ENCODE results near the gene C12orf42.

C12orf42 gene

GRCh38 chr12:103495469-103496456 is at the start of gene C12orf42:
Gene C12orf42, minus strand, starts transcription at chr12:103495968. Its CDS starts 17,542 bp downstream, at chr12:103478426.
- Histone ChIP-seq H3K27ac (ENCODE audit: low read depth in 2 of 2, low read length in 2 of 2) (no peak within 1 kb of the TSS), H3K4me1 (ENCODE audit: control insufficient read depth in 2 of 2, insufficient read depth in 2 of 2, low read length in 2 of 2) (no peaks in the 10 kb centered on the region), H3K36me3 (ENCODE audit: control insufficient read depth in 2 of 2, insufficient read depth in 2 of 2, low read length in 2 of 2) (no peaks in the 10 kb centered on the region), H3K4me3 (ENCODE audit: low read length in 2 of 2) (no peak within 1 kb of the TSS), H3K27me3 (ENCODE audit: control insufficient read depth in 2 of 2, insufficient read depth in 2 of 2, low read length in 2 of 2) (peaks cover 9 to 19% of the 10 kb centered on the region in 2 donors), H3K9me3 (ENCODE audit: control insufficient read depth in 2 of 2, low read length in 2 of 2) (no peaks in the 10 kb centered on the region), H3K9ac (ENCODE audit: low read depth in 1 of 2, low read length in 2 of 2) (no peak within 1 kb of the TSS)

GRCh38 chr12:103542078-103542477 is 46.3 kb upstream of the C12orf42 start:
- H3K27ac ChIP-seq (ENCODE audit: low read depth in 2 of 2, low read length in 2 of 2) = no peak overlapping the region
- no peak overlapping the region for H3K9ac ChIP-seq (ENCODE audit: low read depth in 1 of 2, low read length in 2 of 2)

GRCh38 chr12:103540319-103540718 is 44.6 kb upstream of the C12orf42 start:
- Histone ChIP-seq H3K27me3 (ENCODE audit: control insufficient read depth in 2 of 2, insufficient read depth in 2 of 2, low read length in 2 of 2) (no peaks in the 10 kb centered on the region), H3K4me1 (ENCODE audit: control insufficient read depth in 2 of 2, insufficient read depth in 2 of 2, low read length in 2 of 2) (no peaks in the 10 kb centered on the region), H3K9me3 (ENCODE audit: control insufficient read depth in 2 of 2, low read length in 2 of 2) (no peaks in the 10 kb centered on the region), H3K27ac (ENCODE audit: low read depth in 2 of 2, low read length in 2 of 2) (no peak overlapping the region), H3K9ac (ENCODE audit: low read depth in 1 of 2, low read length in 2 of 2) (no peak overlapping the region), H3K36me3 (ENCODE audit: control insufficient read depth in 2 of 2, insufficient read depth in 2 of 2, low read length in 2 of 2) (no peaks in the 10 kb centered on the region), H3K4me3 (ENCODE audit: low read length in 2 of 2) (no peak overlapping the region)

More at GRCh38 chr12:103542078-103542477, 46.3 kb upstream of the C12orf42 start:
- Histone ChIP-seq H3K27me3 (ENCODE audit: control insufficient read depth in 2 of 2, insufficient read depth in 2 of 2, low read length in 2 of 2) (no peaks in the 10 kb centered on the region), H3K4me1 (ENCODE audit: control insufficient read depth in 2 of 2, insufficient read depth in 2 of 2, low read length in 2 of 2) (no peaks in the 10 kb centered on the region), H3K9me3 (ENCODE audit: control insufficient read depth in 2 of 2, low read length in 2 of 2) (no peaks in the 10 kb centered on the region), H3K36me3 (ENCODE audit: control insufficient read depth in 2 of 2, insufficient read depth in 2 of 2, low read length in 2 of 2) (no peaks in the 10 kb centered on the region), H3K4me3 (ENCODE audit: low read length in 2 of 2) (no peak overlapping the region)

DNA sequence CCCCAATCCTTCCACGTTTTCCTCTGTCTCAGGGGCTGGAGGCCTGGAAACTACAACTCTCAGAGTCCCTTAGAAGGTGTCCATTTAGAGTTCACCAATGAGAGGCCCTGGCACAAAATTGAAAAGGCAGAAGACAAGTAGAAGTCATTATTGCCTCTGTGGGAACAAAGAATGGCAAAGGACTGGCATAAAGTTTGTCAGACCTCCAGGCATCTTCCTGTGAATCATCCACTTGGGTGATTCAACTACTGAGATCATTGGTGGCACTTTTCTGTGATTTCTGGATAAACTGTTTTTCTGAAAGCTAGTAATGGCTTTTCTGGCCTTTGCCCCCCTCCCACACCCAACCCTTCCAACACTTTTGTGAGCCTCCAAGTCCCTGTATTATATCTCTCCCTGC is 42.6 kb upstream of the C12orf42 start:
- H3K4me1 ChIP-seq (ENCODE audit: control insufficient read depth in 2 of 2, insufficient read depth in 2 of 2, low read length in 2 of 2) = no peaks in the 10 kb centered on the region
- H3K27me3 ChIP-seq (ENCODE audit: control insufficient read depth in 2 of 2, insufficient read depth in 2 of 2, low read length in 2 of 2) = no peaks in the 10 kb centered on the region
- no peak overlapping the region for H3K27ac ChIP-seq (ENCODE audit: low read depth in 2 of 2, low read length in 2 of 2)
- H3K9me3 ChIP-seq (ENCODE audit: control insufficient read depth in 2 of 2, low read length in 2 of 2) = no peaks in the 10 kb centered on the region
- no peak overlapping the region for H3K4me3 ChIP-seq (ENCODE audit: low read length in 2 of 2)
- no peak overlapping the region for H3K9ac ChIP-seq (ENCODE audit: low read depth in 1 of 2, low read length in 2 of 2)
- H3K36me3 ChIP-seq (ENCODE audit: control insufficient read depth in 2 of 2, insufficient read depth in 2 of 2, low read length in 2 of 2) = no peaks in the 10 kb centered on the region

DNA sequence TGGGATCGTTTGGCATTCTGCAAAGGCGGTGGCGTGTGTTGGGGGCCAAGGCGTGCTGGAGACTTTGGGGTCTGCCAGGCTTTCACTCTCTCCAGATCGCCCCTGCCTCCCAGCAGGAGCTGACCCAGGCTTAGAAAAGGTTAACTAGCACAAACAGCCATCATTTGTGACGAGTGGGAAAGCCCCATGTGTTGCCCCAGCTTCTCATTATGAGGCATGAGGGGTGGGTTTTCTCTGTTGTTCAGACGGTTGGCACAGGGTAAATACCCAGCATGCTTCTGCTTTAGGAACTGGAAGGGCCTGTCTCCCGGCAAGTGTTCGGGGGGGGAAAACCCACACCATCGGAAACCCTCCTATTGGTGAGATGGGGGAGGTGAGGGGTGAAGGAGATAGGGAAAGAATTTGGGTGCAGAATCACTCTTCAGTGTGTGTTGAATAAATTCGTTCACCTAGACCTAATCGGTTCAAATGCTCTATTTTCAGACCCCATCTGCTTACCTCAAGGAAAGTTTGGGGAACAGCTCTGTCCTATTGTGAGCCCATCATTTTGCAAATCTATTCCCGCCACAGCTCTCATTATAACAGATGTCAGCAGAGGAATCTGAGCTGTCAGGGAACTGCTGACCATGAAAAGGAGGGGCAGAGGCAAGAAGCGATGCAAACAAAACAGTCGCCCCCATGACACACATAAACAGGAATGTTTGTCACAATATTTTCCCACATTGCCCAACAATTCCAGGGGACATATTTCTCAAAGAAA is 34.7 kb upstream of the C12orf42 start:
- Histone ChIP-seq H3K4me1 (ENCODE audit: control insufficient read depth in 2 of 2, insufficient read depth in 2 of 2, low read length in 2 of 2) (no peaks in the 10 kb centered on the region), H3K27me3 (ENCODE audit: control insufficient read depth in 2 of 2, insufficient read depth in 2 of 2, low read length in 2 of 2) (no peaks in the 10 kb centered on the region), H3K9me3 (ENCODE audit: control insufficient read depth in 2 of 2, low read length in 2 of 2) (no peaks in the 10 kb centered on the region), H3K27ac (ENCODE audit: low read depth in 2 of 2, low read length in 2 of 2) (no peak overlapping the region), H3K4me3 (ENCODE audit: low read length in 2 of 2) (no peak overlapping the region), H3K9ac (ENCODE audit: low read depth in 1 of 2, low read length in 2 of 2) (no peak overlapping the region), H3K36me3 (ENCODE audit: control insufficient read depth in 2 of 2, insufficient read depth in 2 of 2, low read length in 2 of 2) (no peaks in the 10 kb centered on the region)

DNA sequence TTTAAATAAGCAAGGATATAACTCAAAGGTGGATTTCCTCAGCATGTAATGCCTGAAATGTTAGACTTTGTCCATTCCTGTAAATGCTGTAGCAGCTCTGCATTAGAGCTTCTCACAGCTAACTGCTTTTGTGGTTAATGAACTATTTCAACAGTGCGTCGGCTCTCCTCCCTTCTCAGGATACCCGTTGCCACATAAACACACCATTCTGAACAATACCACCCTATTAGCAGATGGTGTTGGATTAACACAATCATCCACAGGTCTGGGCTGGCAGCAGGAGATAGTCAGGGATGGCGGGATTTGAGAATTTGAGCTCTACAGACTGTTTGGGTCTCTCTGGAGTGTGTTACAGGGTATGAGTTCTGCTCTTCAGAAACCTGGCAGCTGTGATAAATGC is 33.5 kb upstream of the C12orf42 start:
- no peaks in the 10 kb centered on the region for H3K27me3 ChIP-seq (ENCODE audit: control insufficient read depth in 2 of 2, insufficient read depth in 2 of 2, low read length in 2 of 2)
- H3K27ac ChIP-seq (ENCODE audit: low read depth in 2 of 2, low read length in 2 of 2) = no peak overlapping the region
- H3K4me3 ChIP-seq (ENCODE audit: low read length in 2 of 2) = no peak overlapping the region
- H3K9me3 ChIP-seq (ENCODE audit: control insufficient read depth in 2 of 2, low read length in 2 of 2) = no peaks in the 10 kb centered on the region
- no peaks in the 10 kb centered on the region for H3K36me3 ChIP-seq (ENCODE audit: control insufficient read depth in 2 of 2, insufficient read depth in 2 of 2, low read length in 2 of 2)
- H3K4me1 ChIP-seq (ENCODE audit: control insufficient read depth in 2 of 2, insufficient read depth in 2 of 2, low read length in 2 of 2) = no peaks in the 10 kb centered on the region
- H3K9ac ChIP-seq (ENCODE audit: low read depth in 1 of 2, low read length in 2 of 2) = no peak overlapping the region

DNA sequence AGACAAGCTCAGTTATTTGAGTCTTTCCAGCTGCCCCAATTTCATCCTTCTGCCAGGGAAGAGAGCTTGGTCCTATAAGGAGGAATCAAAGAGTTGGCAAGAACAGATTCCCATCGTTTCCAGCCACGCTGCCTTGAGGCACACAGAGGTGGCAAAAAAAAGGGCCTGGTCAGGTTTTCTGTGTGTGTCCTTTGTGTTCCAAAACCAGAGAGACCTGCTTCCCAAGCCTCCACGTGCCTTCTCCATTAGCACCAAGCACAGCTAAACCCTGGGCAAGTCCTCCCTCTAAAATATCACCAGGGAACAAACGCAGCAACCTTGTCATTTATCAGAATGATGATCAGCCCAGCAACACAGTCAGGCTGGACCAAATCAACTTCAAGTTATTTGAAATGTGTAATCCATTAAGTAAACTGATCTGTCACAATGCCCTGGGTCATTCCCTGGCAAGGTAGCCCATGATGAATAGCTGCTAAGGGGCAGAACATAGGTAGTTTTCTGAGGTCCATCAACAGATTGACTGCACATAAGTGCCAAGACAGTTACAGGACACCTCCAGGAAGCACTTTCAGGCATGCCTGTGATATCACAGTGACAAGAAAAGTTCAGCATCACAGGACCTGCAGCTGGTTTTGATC is 28.6 kb upstream of the C12orf42 start:
- no peaks in the 10 kb centered on the region for H3K36me3 ChIP-seq (ENCODE audit: control insufficient read depth in 2 of 2, insufficient read depth in 2 of 2, low read length in 2 of 2)
- no peak overlapping the region for H3K27ac ChIP-seq (ENCODE audit: low read depth in 2 of 2, low read length in 2 of 2)
- no peak overlapping the region for H3K4me3 ChIP-seq (ENCODE audit: low read length in 2 of 2)
- no peaks in the 10 kb centered on the region for H3K4me1 ChIP-seq (ENCODE audit: control insufficient read depth in 2 of 2, insufficient read depth in 2 of 2, low read length in 2 of 2)
- H3K9ac ChIP-seq (ENCODE audit: low read depth in 1 of 2, low read length in 2 of 2) = no peak overlapping the region
- no peaks in the 10 kb centered on the region for H3K27me3 ChIP-seq (ENCODE audit: control insufficient read depth in 2 of 2, insufficient read depth in 2 of 2, low read length in 2 of 2)
- no peaks in the 10 kb centered on the region for H3K9me3 ChIP-seq (ENCODE audit: control insufficient read depth in 2 of 2, low read length in 2 of 2)

- Histone ChIP-seq H3K9me3 (ENCODE audit: control insufficient read depth in 2 of 2, low read length in 2 of 2) (no peaks in the 10 kb centered on the region), H3K4me3 (ENCODE audit: low read length in 2 of 2) (no peak overlapping the region), H3K27me3 (ENCODE audit: control insufficient read depth in 2 of 2, insufficient read depth in 2 of 2, low read length in 2 of 2) (no peaks in the 10 kb centered on the region), H3K4me1 (ENCODE audit: control insufficient read depth in 2 of 2, insufficient read depth in 2 of 2, low read length in 2 of 2) (no peaks in the 10 kb centered on the region), H3K27ac (ENCODE audit: low read depth in 2 of 2, low read length in 2 of 2) (no peak overlapping the region), H3K36me3 (ENCODE audit: control insufficient read depth in 2 of 2, insufficient read depth in 2 of 2, low read length in 2 of 2) (no peaks in the 10 kb centered on the region), H3K9ac (ENCODE audit: low read depth in 1 of 2, low read length in 2 of 2) (no peak overlapping the region)
These were observed 28.0 kb upstream of the C12orf42 start for GRCh38 chr12:103523771-103524170.

DNA sequence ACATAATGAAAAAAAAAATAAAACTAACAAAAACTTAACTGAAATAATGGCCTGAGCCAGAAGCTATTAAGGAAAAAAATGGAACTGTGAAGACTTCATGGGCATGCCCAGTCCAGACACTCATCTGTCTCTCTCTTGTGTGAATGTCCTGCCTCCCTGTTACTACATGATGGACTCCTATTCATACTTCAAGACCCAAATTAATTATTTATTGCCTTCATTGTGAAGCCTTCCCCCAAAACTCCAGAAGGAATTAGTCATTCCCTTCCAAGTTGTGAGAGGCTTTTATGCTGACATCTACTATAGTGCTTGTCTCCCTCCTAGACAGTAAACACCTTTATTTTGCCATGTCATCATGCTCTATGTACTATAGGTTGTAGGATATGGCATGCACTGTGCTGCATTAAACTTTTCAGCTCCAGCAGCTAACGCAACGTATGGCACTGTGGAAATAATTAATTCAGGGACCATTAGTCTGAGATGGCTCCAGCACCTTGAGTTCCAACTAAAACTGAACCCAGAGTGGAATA is 25.0 kb upstream of the C12orf42 start:
- Histone ChIP-seq H3K27ac (ENCODE audit: low read depth in 2 of 2, low read length in 2 of 2) (no peak overlapping the region), H3K27me3 (ENCODE audit: control insufficient read depth in 2 of 2, insufficient read depth in 2 of 2, low read length in 2 of 2) (no peaks in the 10 kb centered on the region), H3K9ac (ENCODE audit: low read depth in 1 of 2, low read length in 2 of 2) (no peak overlapping the region)

More for the DNA sequence above, 25.0 kb upstream of the C12orf42 start:
- H3K36me3 ChIP-seq (ENCODE audit: control insufficient read depth in 2 of 2, insufficient read depth in 2 of 2, low read length in 2 of 2) = no peaks in the 10 kb centered on the region
- H3K4me3 ChIP-seq (ENCODE audit: low read length in 2 of 2) = no peak overlapping the region
- H3K4me1 ChIP-seq (ENCODE audit: control insufficient read depth in 2 of 2, insufficient read depth in 2 of 2, low read length in 2 of 2) = no peaks in the 10 kb centered on the region
- no peaks in the 10 kb centered on the region for H3K9me3 ChIP-seq (ENCODE audit: control insufficient read depth in 2 of 2, low read length in 2 of 2)
